PC-3 (cell line): ENCODE data around the gene PRR36.

Experiments used
- EZH2 ChIP-seq: fragments of 300-600 bp; sonication (generic); IDR thresholded peaks from one replicate; pipeline ENCODE4 v1.6.1; 2017; ENCODE audit warnings: antibody characterized with exemption, mild to moderate bottlenecking, low read length; ENCODE audit not compliant: unreplicated experiment
- TF ChIP-seq, protein P1 (sequence below): fragments of 300-600 bp; sonication (generic); conservative IDR thresholded peaks from 2 replicates; pipeline ENCODE4 v1.5.1; 2017; ENCODE audit warnings: antibody characterized with exemption, low read depth, mild to moderate bottlenecking, low read length

DNA sequence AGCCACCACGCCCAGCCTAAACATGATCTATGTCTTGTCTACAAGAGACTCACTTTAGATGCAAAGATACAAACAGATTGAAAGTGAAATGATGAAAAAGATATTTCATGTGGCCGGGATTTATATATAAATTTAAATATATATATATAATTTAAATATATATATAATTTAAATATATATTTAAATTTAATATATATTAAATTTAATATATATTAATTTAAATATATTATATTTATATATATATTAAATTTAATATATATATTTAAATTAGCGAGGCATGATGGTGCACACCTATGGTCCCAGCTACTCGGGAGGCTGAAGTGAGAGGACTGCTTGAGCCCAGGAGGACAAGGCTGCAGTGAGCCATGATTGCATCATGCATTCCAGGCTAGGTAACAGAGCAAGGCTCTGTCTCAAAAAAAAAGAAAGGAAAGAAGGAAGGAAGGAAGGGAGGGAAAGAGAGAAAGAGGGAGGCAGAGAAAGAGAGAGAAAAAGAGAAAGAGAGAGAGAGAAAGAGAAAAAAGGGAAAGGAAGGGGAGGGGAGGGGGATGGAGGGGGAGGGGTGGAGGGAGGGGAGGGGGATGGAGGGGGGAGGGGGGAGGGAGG, 51.2 kb downstream of the PRR36 start:
- no peak for TF ChIP-seq EZH2
- TF ChIP-seq, protein P1, sequence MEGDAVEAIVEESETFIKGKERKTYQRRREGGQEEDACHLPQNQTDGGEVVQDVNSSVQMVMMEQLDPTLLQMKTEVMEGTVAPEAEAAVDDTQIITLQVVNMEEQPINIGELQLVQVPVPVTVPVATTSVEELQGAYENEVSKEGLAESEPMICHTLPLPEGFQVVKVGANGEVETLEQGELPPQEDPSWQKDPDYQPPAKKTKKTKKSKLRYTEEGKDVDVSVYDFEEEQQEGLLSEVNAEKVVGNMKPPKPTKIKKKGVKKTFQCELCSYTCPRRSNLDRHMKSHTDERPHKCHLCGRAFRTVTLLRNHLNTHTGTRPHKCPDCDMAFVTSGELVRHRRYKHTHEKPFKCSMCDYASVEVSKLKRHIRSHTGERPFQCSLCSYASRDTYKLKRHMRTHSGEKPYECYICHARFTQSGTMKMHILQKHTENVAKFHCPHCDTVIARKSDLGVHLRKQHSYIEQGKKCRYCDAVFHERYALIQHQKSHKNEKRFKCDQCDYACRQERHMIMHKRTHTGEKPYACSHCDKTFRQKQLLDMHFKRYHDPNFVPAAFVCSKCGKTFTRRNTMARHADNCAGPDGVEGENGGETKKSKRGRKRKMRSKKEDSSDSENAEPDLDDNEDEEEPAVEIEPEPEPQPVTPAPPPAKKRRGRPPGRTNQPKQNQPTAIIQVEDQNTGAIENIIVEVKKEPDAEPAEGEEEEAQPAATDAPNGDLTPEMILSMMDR: no peak
